Thyroid gland (tissue), 4 donors: ENCODE results near the gene LDLRAD4.
A peak's percentile ranks its signal among the peaks of the same experiment; 100 is the strongest.

Experiments used
- CTCF ChIP-seq, 6 experiments: fragments of 200-600 bp in 3 of 6; fragments of 450-650 bp in 3 of 6; sonication (generic) in 3 of 6; IDR thresholded peaks; one replicate each; pipeline ENCODE4 v1.5.1; 2016 to 2019; ENCODE audit warnings: antibody characterized with exemption in 6 of 6, mild to moderate bottlenecking in 2 of 6, inconsistent platforms in 1 of 6, moderate library complexity in 1 of 6
- POLR2A ChIP-seq, 2 donors: fragments of 450-650 bp; IDR thresholded peaks; one replicate each; pipeline ENCODE4 v1.6.1; 2017; ENCODE audit warnings: antibody characterized with exemption in 2 of 2, mild to moderate bottlenecking in 2 of 2, moderate library complexity in 1 of 2

- no peak for TF ChIP-seq POLR2A (IDR thresholded peaks at IDR 0.05)
- TF ChIP-seq CTCF (IDR thresholded peaks at IDR 0.05): peak in 3 of 6 experiments; percentile 31 to 63 (median 54)
Observed at GRCh38 chr18:13216711-13217465, 1.7 kb upstream of the LDLRAD4 start.
